GM21381 (cell line): ENCODE results near the gene LRRC46.

Source experiments
- ATAC-seq: cut with Tn5 transposase; IDR thresholded peaks from one replicate; pipeline ENCODE4 v1.9.1; 2021; ENCODE audit warnings: mild to moderate bottlenecking, moderate library complexity; ENCODE audit not compliant: unreplicated experiment

Gene LRRC46

GRCh38 chr17:47808830-47809480 lies 22.5 kb upstream of the LRRC46 start:
- ATAC-seq = no peak

- ATAC-seq = no peak
Measured at GRCh38 chr17:47810200-47810821, 21.2 kb upstream of the LRRC46 start.

GRCh38 chr17:47810901-47811635 lies 20.4 kb upstream of the LRRC46 start:
- ATAC-seq = no peak

GRCh38 chr17:47811709-47812108 lies 19.8 kb upstream of the LRRC46 start:
- ATAC-seq = no peak

GRCh38 chr17:47812146-47812920 lies 19.1 kb upstream of the LRRC46 start:
- no peak for ATAC-seq

- ATAC-seq = no peak
Measured at GRCh38 chr17:47813077-47813476, 18.4 kb upstream of the LRRC46 start.

GRCh38 chr17:47813512-47814031 lies 17.9 kb upstream of the LRRC46 start:
- ATAC-seq = no peak

- no peak for ATAC-seq
Measured at GRCh38 chr17:47815106-47815918, 16.2 kb upstream of the LRRC46 start.

GRCh38 chr17:47816111-47816735 lies 15.2 kb upstream of the LRRC46 start:
- ATAC-seq = no peak

- no peak for ATAC-seq
Measured at GRCh38 chr17:47816947-47817346, 14.5 kb upstream of the LRRC46 start.

GRCh38 chr17:47818002-47818695 lies 13.3 kb upstream of the LRRC46 start:
- no peak for ATAC-seq

GRCh38 chr17:47819475-47819874 lies 12.0 kb upstream of the LRRC46 start:
- no peak for ATAC-seq

GRCh38 chr17:47820033-47820789 lies 11.3 kb upstream of the LRRC46 start:
- no peak for ATAC-seq

GRCh38 chr17:47821031-47821423 lies 10.4 kb upstream of the LRRC46 start:
- ATAC-seq = no peak

- ATAC-seq = peak; percentile 78
Measured at GRCh38 chr17:47821424-47822391, 9.8 kb upstream of the LRRC46 start, which contains the start of gene OSBPL7. Gene OSBPL7, minus strand, starts transcription at chr17:47821794. Its CDS starts 1,516 bp downstream, at chr17:47820278.

- ATAC-seq = no peak
Measured at GRCh38 chr17:47822785-47823184, 8.7 kb upstream of the LRRC46 start.

- no peak for ATAC-seq
Measured at GRCh38 chr17:47823519-47823918, 8.0 kb upstream of the LRRC46 start.
